GM21526 (cell line): Measurements from ENCODE around the gene AGPS.

Source experiments
- ATAC-seq: cut with Tn5 transposase; IDR thresholded peaks from one replicate; pipeline ENCODE4 v1.9.1; 2021; ENCODE audit warnings: moderate library complexity; ENCODE audit not compliant: unreplicated experiment, low FRiP score

Gene AGPS

GRCh38 chr2:177577075-177577474 is 184.5 kb downstream of the AGPS start:
- no peak for ATAC-seq

DNA sequence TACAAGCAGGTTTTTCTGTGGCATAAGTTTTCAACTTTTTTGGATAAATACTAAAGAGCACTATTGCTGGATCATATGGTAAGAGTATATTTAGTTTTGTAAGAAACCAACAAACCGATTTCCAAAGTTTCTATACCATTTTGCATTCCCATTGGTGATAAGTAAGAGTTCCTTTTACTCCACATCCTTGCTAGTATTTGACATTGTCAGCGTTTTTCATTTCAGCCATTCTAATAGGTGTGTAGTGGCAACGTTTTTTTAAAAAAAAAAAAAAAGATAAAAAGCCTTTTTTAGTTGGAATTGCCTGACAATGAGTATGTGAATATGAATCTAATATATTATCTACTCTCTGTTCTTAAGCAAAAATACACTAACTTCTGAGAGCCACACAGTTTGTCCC is 185.9 kb downstream of the AGPS start:
- no peak for ATAC-seq

GRCh38 chr2:177579486-177580036 is 187.0 kb downstream of the AGPS start:
- ATAC-seq: no peak

DNA sequence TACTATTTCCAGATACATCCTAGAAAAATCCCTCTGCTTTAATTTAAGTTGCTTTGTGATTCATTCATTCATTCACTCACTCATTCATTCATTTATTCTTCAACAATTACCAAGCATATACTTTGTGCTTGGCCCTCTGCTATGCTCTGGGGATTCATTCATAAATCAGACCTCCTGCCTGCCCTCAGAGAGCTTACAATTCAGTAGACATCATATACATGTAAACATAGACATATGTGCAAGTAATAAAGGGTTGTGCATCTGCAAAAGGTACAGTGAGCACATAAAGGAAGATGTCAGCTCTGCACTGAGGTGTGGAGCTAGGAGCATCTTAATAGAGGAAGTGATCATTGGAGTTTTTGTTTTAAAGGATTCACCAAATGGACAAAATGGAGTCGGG is 189.4 kb downstream of the AGPS start:
- ATAC-seq: no peak

GRCh38 chr2:177584030-177584692 is 191.6 kb downstream of the AGPS start:
- no peak for ATAC-seq

DNA sequence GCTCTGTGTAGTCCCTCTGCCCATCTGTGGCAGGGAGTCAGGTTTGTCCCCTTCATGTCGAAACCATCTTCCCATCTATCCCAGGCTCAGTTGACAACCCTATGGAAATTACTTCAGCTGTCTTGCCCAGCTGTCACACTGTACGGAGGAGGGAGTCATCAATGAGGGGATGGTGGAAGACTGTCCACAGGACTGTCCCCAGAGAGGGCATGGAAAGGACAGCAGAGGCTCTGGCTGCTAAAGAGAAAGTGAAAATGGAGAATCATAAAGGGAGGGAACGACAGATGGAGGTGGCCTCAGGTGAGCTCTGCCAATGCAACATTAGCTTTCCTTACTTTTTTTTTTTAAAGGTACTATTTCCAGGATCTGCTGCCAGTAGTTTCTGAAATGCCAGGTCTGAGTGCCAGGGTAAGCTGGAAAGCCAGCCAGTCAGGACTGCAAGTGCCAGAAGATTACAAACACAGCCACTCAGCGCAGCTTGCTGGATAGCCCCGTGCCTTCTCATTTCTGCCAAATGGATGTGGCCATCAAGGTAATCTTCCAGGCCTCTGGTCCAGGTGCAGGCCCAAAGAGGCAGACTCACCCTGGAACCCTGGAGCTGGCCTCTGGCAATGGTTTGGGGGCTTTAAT is 192.8 kb downstream of the AGPS start:
- no peak for ATAC-seq

GRCh38 chr2:177586154-177586553 is 193.6 kb downstream of the AGPS start:
- no peak for ATAC-seq

- no peak for ATAC-seq
Observed at GRCh38 chr2:177587371-177587770, 194.8 kb downstream of the AGPS start.

- ATAC-seq: no peak
Observed at GRCh38 chr2:177588671-177589070, 196.1 kb downstream of the AGPS start.

DNA sequence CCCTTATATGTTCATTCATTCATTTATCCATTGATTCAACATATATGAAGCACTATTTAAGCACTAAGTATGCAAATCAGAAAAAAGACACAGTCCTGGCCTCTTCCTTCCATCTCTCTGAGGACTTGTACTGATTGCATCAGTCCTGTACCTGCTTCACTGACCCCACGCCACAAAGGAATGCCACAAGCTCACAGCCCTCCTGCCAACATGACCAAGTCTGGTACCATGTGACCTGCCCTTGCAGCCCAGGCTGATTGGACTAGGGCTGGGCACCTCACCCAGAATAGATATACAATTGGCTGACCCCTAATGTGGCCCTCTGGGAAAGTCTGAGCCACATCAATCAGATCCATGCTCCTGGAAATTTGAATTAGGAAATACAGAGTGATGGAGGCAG is 196.6 kb downstream of the AGPS start:
- no peak for ATAC-seq

DNA sequence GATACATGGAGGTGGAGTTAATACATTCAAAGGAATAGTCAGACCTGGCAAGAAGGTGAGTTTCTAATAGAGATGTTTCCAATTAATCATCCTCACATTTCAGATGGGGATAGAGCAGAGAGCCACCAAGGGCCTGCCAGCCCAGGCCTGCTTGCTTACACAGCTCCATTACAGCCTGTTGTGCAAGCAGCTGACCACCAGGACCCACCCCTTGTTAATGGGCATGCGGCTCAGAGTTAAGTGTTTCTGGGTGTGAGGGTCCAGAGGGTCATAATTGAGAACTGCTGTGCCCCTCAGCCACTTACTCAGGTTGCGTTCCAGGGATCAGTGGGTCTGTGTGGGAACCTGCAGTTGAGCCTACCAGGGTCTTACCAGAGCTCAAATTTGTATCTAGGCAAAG is 199.8 kb downstream of the AGPS start:
- ATAC-seq: no peak

- ATAC-seq: no peak
Observed at GRCh38 chr2:177592945-177593344, 200.4 kb downstream of the AGPS start.

GRCh38 chr2:177593402-177593801 is 200.8 kb downstream of the AGPS start:
- ATAC-seq: no peak
